Natural killer cell treated with Interleukin-12 subunit alpha and Interleukin-12 subunit beta and Interleukin-15 and Interleukin-18, amount 100 ng/mL, for 72 hours (primary cell): ENCODE data around the gene GSTM2. TPM values are rescaled to one million over a fixed set of nuclear protein-coding genes. Genes with fewer than 3 reads are reported as not detected.
"Not testable (repeated sequence)": the region's sequence is repeated elsewhere in the genome, so short reads cannot be mapped to it uniquely, and the experiment has no call there.

Experiments
- ATAC-seq, 2 donors: fragments of 150-1000 bp; cut with Tn5 transposase in 1 of 2; sonication (Bioruptor Pico), chemical (Tn5 transposase) in 1 of 2; 2 replicates each; pipeline ENCODE4 v1.10.0; 2021
- DNase-seq: peaks from one replicate; pipeline ENCODE4 v3.0.0; 2022; ENCODE audit warnings: low spot score
- H3K27ac Mint-ChIP-seq, 2 donors: 1 replicate in 1 of 2; 2 replicates in 1 of 2; pipeline ENCODE4 v1.8.0; 2022; ENCODE audit warnings: mixed read lengths in 2 of 2, mild to moderate bottlenecking in 1 of 2, moderate library complexity in 1 of 2
- H3K27me3 Mint-ChIP-seq, 2 donors: 1 replicate in 1 of 2; 2 replicates in 1 of 2; pipeline ENCODE4 v1.8.0; 2022; ENCODE audit warnings: mixed read lengths in 2 of 2
- H3K36me3 Mint-ChIP-seq: one replicate; pipeline ENCODE4 v1.8.0; 2022; ENCODE audit warnings: mixed read lengths
- H3K4me1 Mint-ChIP-seq, 2 donors: 1 replicate in 1 of 2; 2 replicates in 1 of 2; pipeline ENCODE4 v1.8.0; 2022; ENCODE audit warnings: low read depth in 2 of 2, mixed read lengths in 2 of 2, mild to moderate bottlenecking in 1 of 2
- H3K4me3 Mint-ChIP-seq: one replicate; pipeline ENCODE4 v1.8.0; 2022; ENCODE audit warnings: mixed read lengths
- H3K9me3 Mint-ChIP-seq: 2 replicates; pipeline ENCODE4 v1.8.0; 2022; ENCODE audit warnings: mixed read lengths
- total RNA-seq, 2 donors: library from RNA; stranded (reverse); gene quantifications; one replicate each; pipeline ENCODE4 v1.2.3, GENCODE V29; 2022

The GSTM2 gene
- total RNA-seq, 2 donors from 2014 or later, result 3.6 to 10.8 TPM

DNA sequence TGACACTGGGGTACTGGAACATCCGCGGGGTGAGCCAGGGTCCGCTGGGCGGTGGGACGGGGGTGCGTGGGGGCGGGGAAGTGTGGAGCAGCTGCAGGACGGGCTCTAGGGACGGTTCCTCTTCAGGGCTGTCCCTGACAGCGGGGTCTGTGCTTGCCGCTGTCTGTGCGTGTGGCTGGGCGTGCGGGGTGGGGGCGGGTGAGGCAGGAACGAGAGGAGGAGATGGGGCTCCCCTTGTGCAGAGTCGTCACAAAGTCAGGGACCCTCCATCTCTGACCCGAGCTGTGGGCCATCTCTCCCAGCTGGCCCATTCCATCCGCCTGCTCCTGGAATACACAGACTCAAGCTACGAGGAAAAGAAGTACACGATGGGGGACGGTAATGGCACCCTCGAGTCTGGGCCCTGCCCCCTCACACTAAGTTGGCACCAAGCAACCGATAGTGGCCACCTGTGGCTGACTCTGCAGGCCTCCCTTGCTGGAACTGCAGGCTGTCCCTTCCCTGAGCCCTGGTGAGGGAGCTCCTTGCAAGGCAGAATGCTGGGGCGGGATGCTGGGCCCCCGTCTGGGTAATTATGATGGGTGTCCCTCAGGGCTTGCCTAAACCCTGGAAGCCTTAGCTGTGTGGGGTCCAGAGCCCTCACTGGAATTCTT, 392 bp downstream of the GSTM2 start:
- Mint-ChIP-seq H3K36me3 (no peaks in the 10 kb centered on the region), H3K27me3 (no peaks in the 10 kb centered on the region), H3K4me3 (peak overlapping the region; percentile 60), H3K4me1 (peaks cover 21 to 26% of the 10 kb centered on the region in 2 donors), H3K27ac (no peak overlapping the region), H3K9me3 (no peaks in the 10 kb centered on the region)
- DNase-seq, result no peak
- ATAC-seq, result no peak

DNA sequence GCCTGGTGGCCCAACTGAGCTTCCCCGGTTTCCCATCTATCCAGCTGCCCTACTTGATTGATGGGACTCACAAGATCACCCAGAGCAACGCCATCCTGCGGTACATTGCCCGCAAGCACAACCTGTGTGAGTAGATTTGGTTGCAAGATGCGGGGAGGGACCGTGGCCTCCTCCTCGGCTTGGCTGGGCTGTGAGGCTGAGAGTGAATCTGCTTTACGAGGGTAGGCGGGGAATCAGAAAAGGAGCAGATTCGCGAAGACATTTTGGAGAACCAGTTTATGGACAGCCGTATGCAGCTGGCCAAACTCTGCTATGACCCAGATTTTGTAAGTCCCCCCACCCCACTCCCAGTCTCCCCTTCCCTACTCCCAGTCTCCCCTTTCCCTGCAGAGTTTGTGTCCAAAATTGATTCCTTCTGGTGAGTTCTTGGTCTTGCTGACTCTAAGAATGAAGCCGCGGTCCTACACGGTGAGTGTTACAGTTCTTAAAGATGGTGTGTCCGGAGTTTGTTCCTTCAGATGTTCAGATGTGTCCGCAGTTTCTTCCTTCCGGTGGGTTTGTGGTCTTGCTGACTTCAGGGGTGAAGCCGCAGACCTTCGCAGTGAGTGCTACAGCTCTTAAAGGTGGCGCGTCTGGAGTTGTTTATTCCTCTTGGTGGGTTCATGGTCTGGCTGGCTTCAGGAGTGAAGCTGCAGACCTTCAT, 1.5 kb downstream of the GSTM2 start:
- Mint-ChIP-seq H3K4me3 (peak overlapping the region; percentile 86), H3K27me3 (no peaks in the 10 kb centered on the region), H3K27ac (peak overlapping the region; percentile 18 to 76), H3K9me3 (no peaks in the 10 kb centered on the region), H3K4me1 (peaks cover 21 to 26% of the 10 kb centered on the region in 2 donors), H3K36me3 (no peaks in the 10 kb centered on the region)
- DNase-seq (no peak), ATAC-seq (peak in 1 of 2 donors; percentile 22)

DNA sequence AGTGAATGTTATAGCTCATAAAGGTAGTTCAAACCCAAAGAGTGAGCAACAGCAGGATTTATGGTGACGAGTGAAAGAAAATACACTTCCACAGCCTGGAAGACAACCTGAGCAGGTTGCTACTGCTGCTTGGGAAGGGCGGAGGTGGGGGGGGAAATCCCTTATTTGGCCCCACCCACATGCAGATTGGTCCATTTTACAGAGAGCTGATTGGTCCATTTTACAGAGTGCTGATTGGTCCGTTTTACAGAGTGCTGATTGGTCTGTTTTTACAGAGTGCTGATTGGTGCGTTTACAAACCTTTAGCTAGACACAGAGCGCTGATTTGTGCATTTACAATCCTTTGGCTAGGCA, 2.1 kb downstream of the GSTM2 start:
- H3K36me3 Mint-ChIP-seq, DNase-seq, H3K27me3 Mint-ChIP-seq, ATAC-seq, H3K9me3 Mint-ChIP-seq: not testable (repeated sequence)
- Mint-ChIP-seq H3K4me1 (peaks cover 21 to 26% of the 10 kb centered on the region in 2 donors), H3K4me3 (peak overlapping the region; percentile 86), H3K27ac (peak overlapping the region; percentile 18 to 76)

DNA sequence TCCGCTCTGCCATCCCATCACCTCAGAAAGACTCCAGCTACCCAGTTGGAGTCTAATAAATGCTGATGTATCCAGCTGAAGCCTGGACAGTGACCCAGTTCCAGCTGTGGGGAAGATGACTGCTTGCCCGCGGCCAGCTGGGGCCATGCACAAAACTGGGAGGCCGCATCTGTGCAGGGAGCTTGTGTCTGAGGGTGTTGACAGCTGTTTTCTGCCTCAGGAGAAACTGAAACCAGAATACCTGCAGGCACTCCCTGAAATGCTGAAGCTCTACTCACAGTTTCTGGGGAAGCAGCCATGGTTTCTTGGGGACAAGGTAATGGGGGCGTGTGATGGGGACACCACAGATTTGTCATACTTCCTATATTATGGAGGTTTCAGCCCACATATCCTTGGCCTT, 3.2 kb downstream of the GSTM2 start:
- no peak for ATAC-seq
- Mint-ChIP-seq H3K36me3 (no peaks in the 10 kb centered on the region), H3K9me3 (no peaks in the 10 kb centered on the region), H3K4me3 (peak overlapping the region; percentile 9), H3K27ac (no peak overlapping the region), H3K4me1 (peaks cover 21 to 26% of the 10 kb centered on the region in 2 donors), H3K27me3 (no peaks in the 10 kb centered on the region)
- no peak for DNase-seq

DNA sequence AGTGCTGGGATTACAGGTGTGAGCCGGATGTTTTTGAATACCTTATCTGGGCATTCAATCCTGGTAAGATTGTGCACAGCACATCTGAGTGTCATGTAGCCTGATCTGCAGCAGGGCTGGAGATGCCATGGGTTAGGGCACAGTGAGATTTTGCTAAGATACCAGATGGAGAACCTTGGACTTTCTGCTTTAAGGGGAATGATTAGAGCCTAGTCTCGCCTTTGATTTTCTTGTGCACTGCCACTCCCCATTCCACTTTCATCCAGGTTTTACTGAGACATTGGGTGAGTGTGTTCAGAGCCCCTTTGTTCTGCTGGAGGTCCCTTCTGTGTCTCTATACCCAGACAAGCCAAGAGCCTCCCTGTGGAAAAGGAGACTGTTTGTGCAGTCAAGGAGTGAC, 6.0 kb downstream of the GSTM2 start:
- not testable (repeated sequence) for ATAC-seq, H3K4me3 Mint-ChIP-seq, DNase-seq, H3K27me3 Mint-ChIP-seq, H3K27ac Mint-ChIP-seq, H3K36me3 Mint-ChIP-seq, H3K9me3 Mint-ChIP-seq
- H3K4me1 Mint-ChIP-seq, result peaks cover 15 to 21% of the 10 kb centered on the region in 2 donors

DNA sequence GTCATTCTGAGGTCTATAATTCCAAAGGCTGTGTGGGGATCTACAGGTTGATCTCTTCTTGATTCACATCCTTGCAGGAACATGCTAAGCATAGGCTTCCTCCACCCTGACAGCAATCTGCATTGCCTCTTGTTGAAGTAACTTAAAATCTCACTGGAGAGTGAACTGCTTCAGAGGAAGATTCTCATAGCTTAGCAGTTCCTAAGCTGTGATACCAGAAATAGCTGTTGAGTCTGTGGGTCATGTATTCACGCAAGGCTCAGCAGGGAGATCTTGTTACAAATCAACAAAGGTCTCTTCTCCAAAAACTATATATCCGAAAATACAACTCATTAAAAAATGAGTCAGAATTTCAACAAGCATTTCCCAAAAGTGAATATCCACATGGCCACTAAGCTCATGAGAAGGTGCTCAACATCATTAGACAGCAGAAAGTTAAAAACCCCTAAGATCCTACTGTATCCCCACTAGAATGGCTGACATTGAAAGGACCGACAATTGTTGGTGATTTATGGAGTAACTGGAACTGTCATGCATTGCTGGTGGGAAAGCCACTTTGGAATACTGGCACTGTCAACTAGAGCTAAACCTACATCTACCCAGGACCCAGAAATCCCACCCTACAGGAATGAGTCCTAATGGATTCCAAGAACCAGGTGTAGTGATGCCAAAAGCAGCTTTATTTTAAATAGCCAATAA, 9.0 kb downstream of the GSTM2 start:
- not testable (repeated sequence) for DNase-seq, H3K4me1 Mint-ChIP-seq, H3K27ac Mint-ChIP-seq, H3K36me3 Mint-ChIP-seq, H3K27me3 Mint-ChIP-seq, H3K4me3 Mint-ChIP-seq, H3K9me3 Mint-ChIP-seq, ATAC-seq

DNA sequence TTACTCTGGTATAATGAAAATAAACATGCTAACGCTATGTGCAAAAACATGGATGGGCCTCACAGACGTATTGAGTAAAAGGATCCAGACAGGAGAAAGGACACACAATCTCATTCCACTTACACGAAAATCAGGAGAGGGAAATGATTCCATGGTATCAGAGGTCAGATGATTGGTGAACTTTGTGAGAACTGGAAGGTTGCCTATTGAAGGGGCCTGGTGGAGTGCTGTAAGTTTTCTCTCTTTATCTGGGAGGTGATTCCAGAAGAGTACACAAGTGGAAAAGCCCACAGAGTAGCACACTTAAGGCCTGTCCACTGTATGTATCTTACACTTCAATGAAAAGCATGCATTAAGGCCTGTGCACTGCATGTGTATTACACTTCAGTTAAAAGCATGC, 9.6 kb downstream of the GSTM2 start:
- H3K27me3 Mint-ChIP-seq, result no peaks in the 10 kb centered on the region
- H3K4me3 Mint-ChIP-seq, result no peak overlapping the region
- H3K4me1 Mint-ChIP-seq, result no peaks in the 10 kb centered on the region
- ATAC-seq (no peak), DNase-seq (no peak)
- no peak overlapping the region for H3K27ac Mint-ChIP-seq
- H3K9me3 Mint-ChIP-seq, result no peaks in the 10 kb centered on the region
- H3K36me3 Mint-ChIP-seq, result no peaks in the 10 kb centered on the region

DNA sequence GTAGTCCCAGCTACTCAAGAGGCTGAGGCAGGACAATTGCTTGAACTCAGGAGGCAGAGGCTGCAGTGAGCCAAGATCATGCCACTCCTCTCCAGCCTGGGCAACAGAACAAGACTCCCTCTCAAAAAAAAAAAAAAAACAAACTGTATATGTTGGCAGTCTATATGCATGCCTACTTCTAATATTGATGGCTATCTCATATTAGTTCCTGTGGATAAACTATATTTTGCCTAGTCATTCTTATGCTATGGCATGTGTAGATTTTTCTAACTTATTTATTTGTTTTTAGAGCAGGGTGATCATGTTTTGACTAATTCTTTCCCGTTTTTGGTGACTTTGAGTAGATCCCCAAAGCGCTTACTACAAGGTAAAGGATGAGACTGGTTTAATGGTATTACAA, 10.8 kb downstream of the GSTM2 start:
- not testable (repeated sequence) for H3K27ac Mint-ChIP-seq, ATAC-seq, H3K9me3 Mint-ChIP-seq, H3K4me1 Mint-ChIP-seq, H3K36me3 Mint-ChIP-seq, H3K27me3 Mint-ChIP-seq, DNase-seq, H3K4me3 Mint-ChIP-seq

DNA sequence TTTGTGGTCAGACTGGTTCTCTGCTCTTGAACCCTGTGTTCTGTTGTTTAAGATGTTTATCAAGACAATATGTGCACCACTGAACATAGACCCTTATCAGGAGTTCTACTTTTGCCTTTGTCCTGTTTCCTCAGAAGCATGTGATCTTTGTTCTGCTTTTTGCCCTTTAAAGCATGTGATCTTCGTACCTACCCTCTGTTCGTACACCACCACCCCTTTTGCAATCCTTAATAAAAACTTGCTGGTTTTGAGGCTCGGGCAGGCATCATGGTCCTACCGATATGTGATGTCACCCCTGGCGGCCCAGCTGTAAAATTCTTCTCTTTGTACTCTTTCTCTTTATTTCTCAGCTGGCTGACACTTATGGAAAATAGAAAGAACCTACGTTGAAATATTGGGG, 16.9 kb downstream of the GSTM2 start:
- not testable (repeated sequence) for H3K9me3 Mint-ChIP-seq, H3K4me3 Mint-ChIP-seq, H3K4me1 Mint-ChIP-seq, H3K36me3 Mint-ChIP-seq, H3K27me3 Mint-ChIP-seq, ATAC-seq, H3K27ac Mint-ChIP-seq, DNase-seq

DNA sequence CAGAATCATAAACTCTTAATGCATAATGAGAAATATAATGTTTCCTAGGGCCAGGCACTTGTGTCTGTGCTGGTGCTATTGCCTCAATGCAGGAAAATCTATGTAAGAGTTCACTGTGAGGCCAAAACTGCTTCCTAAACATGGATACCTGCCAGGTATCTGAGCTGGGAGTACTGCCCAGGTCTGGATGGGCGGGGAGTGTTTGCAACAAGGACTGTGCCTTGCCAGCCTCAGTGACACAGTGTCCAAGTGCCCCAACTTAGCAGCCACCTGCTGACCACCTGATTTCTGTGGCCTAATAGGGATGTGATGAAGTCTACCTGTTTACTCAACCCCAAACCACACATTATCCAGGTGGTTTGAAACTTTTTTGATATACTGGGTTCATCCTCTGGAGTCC, 17.5 kb downstream of the GSTM2 start:
- H3K36me3 Mint-ChIP-seq, DNase-seq, H3K4me3 Mint-ChIP-seq, H3K27ac Mint-ChIP-seq, H3K27me3 Mint-ChIP-seq, ATAC-seq, H3K4me1 Mint-ChIP-seq, H3K9me3 Mint-ChIP-seq: not testable (repeated sequence)

DNA sequence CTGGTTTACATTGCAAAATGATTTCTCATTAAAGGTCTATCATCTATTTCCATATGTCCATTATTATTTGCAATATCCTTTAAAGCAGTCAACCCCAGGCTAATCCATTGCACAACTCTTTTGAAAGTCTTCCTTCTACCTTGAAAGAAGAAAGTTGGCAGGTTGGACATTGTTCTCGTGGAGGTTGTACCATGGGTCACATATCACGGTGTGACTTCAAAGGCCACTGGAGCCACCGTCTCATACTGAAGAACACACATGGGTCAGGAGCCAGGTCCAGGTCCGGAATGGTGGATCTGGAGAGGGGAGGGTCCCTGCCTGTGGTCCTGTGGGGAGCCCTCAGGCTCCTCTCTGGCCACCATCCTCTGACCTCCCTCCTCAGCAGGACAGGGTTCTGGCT, 18.0 kb downstream of the GSTM2 start:
- H3K4me1 Mint-ChIP-seq, H3K27me3 Mint-ChIP-seq, DNase-seq, H3K4me3 Mint-ChIP-seq, ATAC-seq, H3K36me3 Mint-ChIP-seq, H3K9me3 Mint-ChIP-seq, H3K27ac Mint-ChIP-seq: not testable (repeated sequence)

DNA sequence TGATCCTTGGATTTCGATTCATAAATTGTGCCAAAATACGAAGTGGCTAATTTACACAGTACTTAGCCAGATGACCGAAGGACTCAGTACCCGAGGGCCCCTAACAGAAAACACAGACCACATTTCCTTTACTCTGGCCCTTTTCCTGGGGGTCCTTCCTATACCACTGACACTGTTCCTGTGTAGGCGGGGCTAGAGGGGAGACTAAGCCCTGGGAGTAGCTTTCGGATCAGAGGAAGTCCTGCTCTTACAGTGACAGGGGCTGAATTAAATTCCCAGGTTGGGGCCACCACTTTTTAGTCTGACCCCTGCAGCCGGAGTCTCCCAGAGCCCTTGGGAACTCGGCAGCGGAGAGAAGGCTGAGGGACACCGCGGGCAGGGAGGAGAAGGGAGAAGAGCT, 19.3 kb downstream of the GSTM2 start:
- H3K36me3 Mint-ChIP-seq, H3K4me1 Mint-ChIP-seq, H3K27me3 Mint-ChIP-seq, H3K9me3 Mint-ChIP-seq, ATAC-seq, DNase-seq: not testable (repeated sequence)
- peak overlapping the region; percentile 90 for H3K4me3 Mint-ChIP-seq
- H3K27ac Mint-ChIP-seq, result peak overlapping the region in 1 of 2 donors; percentile 83

DNA sequence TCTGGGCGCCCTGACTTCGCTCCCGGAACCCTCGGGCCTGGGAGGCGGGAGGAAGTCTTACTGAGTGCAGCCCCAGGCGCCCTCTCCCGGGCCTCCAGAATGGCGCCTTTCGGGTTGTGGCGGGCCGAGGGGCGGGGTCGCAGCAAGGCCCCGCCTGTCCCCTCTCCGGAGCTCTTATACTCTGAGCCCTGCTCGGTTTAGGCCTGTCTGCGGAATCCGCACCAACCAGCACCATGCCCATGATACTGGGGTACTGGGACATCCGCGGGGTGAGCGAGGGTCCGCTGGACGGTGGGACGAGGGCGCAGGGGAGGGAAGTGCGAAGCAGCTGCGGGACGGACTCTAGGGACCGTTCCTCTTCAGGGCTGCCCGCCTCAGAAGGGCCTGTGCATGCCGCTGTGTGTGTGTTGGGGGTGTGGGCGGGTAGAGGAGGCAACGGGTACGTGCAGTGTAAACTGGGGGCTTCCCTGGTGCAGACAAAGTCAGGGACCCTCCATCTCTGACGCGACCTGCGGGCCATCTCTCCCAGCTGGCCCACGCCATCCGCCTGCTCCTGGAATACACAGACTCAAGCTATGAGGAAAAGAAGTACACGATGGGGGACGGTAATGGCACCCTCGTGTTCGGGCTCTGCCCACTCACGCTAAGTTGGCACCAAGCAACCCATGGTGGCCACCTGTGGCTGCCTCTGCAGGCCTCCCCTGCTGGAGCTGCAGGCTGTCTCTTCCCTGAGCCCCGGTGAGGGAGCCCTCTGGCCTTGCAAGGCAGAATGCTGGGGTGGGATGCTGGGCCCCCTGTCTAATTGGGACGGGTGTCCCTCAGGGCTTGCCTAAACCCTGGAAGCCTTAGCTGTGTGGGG, 20.0 kb downstream of the GSTM2 start, which contains the start of gene GSTM1:
Gene GSTM1, plus strand, starts transcription at position 177 of the 859 bp plus-strand sequence. Its CDS starts 57 bp downstream, at position 234.
- peak within 1 kb of the TSS; percentile 90 for H3K4me3 Mint-ChIP-seq
- H3K9me3 Mint-ChIP-seq, result no peaks in the 10 kb centered on the region
- H3K27me3 Mint-ChIP-seq, result no peaks in the 10 kb centered on the region
- DNase-seq, result no peak
- peak in 1 of 2 donors; percentile 99 for ATAC-seq
- H3K4me1 Mint-ChIP-seq, result peaks cover 0 to 7% of the 10 kb centered on the region in 2 donors
- H3K27ac Mint-ChIP-seq, result peak within 1 kb of the TSS in 1 of 2 donors; percentile 83
- H3K36me3 Mint-ChIP-seq, result peaks cover 6% of the 10 kb centered on the region
